Epithelial cell of esophagus (primary cell): ENCODE measurements around the gene PPCDC.

Experiments
- DNase-seq: peaks from one replicate; pipeline ENCODE4 v3.0.0; 2010; ENCODE audit warnings: low read depth
- H3K4me3 ChIP-seq: 2 replicates; pipeline ENCODE4 v1.5.1; 2011; ENCODE audit warnings: mild to moderate bottlenecking, low read length, control low read depth
- CTCF ChIP-seq: IDR thresholded peaks from 2 replicates; pipeline ENCODE4 v1.5.1; 2011; ENCODE audit warnings: low read depth, mild to moderate bottlenecking, low read length, control low read depth, inconsistent platforms; ENCODE audit not compliant: insufficient read depth; ENCODE audit errors: missing control alignments

The PPCDC gene

GRCh38 chr15:75023181-75023871 is at the start of gene PPCDC:
TSS of gene PPCDC (plus strand) at chr15:75023590. CDS start at chr15:75028319, 4,729 bp downstream.
- peak; percentile 95 for DNase-seq
- peak within 1 kb of the TSS; percentile 98 for H3K4me3 ChIP-seq
- no peak for TF ChIP-seq CTCF

- DNase-seq = no peak
- no peak overlapping the region for H3K4me3 ChIP-seq
- TF ChIP-seq CTCF = peak; percentile 15
These were observed 47.2 kb upstream of the PPCDC start for GRCh38 chr15:74976159-74976558.

- TF ChIP-seq CTCF = no peak
- no peak overlapping the region for H3K4me3 ChIP-seq
- DNase-seq = no peak
These were observed 45.8 kb upstream of the PPCDC start for GRCh38 chr15:74977599-74977998.

GRCh38 chr15:74978077-74978476 is 45.3 kb upstream of the PPCDC start:
- TF ChIP-seq CTCF = no peak
- DNase-seq = no peak
- H3K4me3 ChIP-seq = no peak overlapping the region

GRCh38 chr15:74978503-74978902 is 44.9 kb upstream of the PPCDC start:
- H3K4me3 ChIP-seq = no peak overlapping the region
- peak; percentile 40 for DNase-seq
- TF ChIP-seq CTCF = no peak

GRCh38 chr15:74982183-74982582 is 41.2 kb upstream of the PPCDC start:
- H3K4me3 ChIP-seq = no peak overlapping the region
- no peak for DNase-seq

More at GRCh38 chr15:74982183-74982582, 41.2 kb upstream of the PPCDC start:
- no peak for TF ChIP-seq CTCF
